ENCODE results near the gene COG5.

COG5 gene

DNA sequence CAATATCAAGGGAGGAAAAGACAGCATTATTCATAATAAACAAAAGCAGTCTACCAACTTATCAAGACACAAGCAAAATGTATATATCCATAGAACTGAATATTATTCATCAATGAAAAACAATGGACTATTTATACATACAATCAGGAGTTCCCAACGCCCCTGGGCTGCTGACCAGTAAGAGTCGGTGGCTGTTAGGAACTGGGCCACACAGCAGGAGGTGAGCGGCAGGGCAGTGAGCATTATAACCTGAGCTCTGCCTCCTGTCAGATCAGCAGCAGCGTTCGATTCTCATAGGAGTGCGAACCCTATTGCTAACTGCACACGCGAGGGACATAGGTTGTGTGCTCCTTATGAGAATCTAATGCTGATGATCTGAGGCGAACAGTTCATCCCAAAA lies 165.6 kb downstream of the COG5 start:
- FAIRE-seq (no peak), DNase-seq (ENCODE audit: insufficient read length, low spot score) (no peak)

DNA sequence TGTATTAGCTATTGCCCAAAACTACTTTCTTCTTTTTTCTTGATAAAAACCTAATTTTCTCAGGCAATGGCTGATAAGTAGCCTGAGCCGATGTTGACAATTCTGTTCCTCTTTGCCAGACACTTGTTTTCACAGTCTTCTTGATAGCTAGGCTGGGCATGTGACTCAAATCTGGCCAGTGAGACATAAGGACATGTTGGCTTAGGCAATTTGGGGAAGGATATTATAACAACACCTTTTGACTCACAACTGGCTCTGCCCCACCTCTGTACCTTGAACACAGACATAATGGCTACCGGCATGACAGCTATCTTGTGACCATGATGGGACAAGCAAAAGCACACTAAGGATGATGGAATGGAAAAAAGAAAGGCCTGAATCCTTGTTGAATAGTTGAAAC lies 166.7 kb downstream of the COG5 start:
- no peak for DNase-seq (ENCODE audit: insufficient read length, low spot score)
- FAIRE-seq, result no peak

DNA sequence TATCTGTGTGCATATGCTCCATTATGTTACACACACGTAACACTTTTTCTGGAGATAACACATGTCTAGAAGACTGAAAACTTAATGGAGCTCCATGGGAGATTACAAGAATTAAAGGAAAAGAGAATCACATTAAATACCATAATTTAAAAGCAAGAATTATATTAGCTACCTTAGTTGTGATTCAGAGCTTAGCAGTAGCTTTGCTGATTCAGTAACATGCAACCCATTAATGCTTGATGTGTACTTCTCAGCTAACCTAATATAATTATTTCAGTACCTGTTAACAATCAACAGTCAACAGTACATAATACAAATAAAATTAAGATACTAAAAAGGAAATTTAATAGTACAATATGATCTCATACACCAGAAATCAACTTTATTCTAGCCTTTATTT lies 167.6 kb downstream of the COG5 start:
- FAIRE-seq (no peak), DNase-seq (ENCODE audit: insufficient read length, low spot score) (no peak)

DNA sequence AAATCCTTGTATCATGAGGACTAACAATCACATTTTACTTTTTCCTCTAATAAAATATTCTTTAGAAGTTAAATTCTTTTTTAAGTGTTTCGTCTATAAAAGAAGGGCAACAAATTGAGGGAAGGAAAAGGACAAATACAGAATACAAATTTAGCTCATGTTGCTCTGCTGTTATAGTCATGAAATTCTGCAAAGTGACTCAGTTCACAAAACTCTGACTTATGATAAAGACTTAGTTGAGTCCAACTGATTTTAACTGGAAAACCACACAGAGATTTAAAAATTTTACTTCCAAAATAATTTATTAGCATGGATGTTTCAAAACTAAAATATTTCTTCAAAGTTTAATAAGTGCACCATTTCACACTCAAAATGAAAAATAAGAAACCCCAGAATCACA lies 168.9 kb downstream of the COG5 start:
- no peak for FAIRE-seq
- no peak for DNase-seq (ENCODE audit: insufficient read length, low spot score)

DNA sequence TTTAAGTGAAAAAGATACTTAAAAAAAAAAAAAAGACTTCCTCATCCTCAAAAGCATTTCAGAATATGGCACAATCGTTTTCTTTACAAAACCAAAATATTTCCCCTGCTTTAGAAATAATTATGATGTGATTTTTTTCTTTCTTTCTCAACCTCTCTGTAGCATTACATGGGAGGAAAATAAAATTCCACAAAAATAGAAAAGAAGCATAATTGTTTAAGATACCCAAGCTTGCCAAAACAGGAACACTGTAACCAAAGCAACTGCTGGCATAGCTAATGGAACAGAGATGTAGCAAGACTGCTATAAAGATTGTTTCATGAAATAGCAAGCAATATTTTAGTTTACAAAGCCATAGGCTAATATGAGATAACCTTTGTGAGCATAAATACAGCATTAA lies 169.4 kb downstream of the COG5 start:
- FAIRE-seq (no peak), DNase-seq (ENCODE audit: insufficient read length, low spot score) (no peak)

DNA sequence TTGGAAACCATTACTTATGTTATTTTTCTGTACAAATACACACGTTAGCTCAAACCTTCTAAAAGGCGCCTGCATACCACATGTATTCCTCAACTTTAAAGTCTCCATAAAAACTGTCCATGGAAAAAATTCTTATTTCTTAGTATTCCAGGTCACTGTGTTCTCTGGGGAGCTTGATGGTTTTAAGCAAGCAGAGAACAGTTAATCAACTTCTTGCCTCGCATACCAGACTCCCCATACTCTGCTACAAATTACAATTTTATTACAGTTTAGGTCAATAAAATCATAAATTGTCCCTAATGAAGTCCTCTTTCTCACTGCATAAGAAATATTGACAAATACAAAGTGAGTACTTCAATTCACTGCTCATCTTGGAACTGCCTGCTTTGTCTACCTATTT lies 170.9 kb downstream of the COG5 start:
- no peak for DNase-seq (ENCODE audit: insufficient read length, low spot score)
- FAIRE-seq, result no peak

DNA sequence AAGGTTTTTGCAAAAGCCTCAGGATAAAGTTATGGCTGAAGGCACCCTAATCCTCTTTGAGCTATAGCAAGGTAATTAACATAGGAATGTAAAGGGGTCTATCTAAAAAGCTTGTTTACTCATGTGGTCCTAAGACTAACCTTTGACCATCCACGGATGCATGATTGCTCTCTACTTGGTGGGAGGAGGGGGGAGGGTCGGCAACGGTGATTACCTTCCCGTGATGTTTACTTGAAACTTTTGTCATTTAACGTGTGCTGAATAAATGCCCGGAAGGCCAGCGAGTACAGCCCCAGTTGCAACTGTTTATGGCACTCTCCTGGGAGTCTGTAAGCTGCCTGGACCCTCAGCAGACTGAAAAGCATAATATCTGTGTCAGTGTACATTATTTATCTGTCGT lies 172.8 kb downstream of the COG5 start:
- DNase-seq (ENCODE audit: insufficient read length, low spot score) (no peak), FAIRE-seq (no peak)

DNA sequence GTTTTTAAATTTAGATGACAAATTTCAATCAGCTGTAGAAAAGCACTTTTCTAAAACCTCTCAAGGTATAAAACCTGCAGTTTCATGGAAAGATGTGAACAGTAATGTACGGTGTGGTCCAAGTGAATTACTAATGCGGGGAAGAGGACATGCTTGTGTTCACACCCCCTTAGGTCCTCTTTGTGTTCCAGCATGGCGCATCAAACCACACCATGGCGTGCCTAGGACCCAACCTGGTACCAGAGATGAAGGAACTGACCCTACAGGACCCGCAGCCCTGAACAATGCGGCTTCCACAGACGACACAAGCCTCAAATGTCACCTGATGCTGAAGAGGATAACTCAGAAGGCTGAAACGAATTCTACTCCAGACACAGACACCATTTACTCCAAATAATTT lies 175.1 kb downstream of the COG5 start:
- FAIRE-seq, result no peak
- DNase-seq (ENCODE audit: insufficient read length, low spot score), result no peak

DNA sequence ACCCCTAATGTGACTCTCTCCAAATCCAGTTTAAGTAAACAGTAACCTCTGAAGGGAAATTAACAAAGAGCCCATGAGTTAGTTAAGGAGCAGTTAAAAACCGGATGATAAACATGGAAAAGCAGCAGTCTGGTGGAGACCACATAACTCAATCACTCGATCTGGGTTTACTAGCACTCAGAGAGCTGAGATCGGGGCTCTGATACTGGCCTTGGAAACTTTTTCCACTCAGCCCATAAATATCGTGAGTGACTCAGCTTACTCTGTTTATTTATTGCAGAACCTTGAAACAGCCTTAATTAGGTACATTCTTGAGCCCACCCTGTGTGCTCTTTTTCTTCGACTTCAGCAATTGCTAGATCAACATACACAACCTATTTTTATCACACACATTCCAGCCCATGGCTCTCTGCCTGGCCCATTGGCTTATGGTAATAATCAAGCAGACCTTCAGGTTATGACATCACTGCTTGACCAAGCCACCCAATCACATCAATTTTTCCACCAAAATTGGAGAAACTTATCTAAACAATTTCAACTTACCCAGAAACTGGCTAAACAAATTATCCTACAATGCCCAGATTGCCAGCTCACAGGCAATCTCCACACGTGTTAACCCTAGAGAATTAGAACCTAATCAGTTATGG lies 176.0 kb downstream of the COG5 start:
- no peak for FAIRE-seq
- DNase-seq (ENCODE audit: insufficient read length, low spot score), result no peak

DNA sequence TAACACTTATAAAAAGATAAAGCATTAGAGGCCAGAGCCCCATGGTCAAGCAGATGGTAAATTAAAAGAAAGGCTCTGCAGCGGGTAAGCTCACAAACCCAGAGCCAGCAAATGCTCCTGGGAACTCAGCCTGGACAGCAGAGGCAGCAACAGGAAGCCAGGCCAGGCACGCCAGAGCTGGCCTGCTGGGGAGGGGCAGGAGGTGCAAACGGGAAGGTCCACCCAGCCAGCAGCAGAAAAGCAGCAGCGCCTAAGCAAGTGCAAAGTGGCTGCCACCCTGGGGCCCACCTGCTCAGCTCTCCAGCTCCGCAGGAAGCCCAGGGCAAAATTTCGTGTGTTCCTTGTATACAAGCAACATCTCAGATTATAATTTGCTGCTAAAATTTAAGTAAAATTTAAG lies 176.6 kb downstream of the COG5 start:
- DNase-seq (ENCODE audit: insufficient read length, low spot score) (no peak), FAIRE-seq (no peak)

DNA sequence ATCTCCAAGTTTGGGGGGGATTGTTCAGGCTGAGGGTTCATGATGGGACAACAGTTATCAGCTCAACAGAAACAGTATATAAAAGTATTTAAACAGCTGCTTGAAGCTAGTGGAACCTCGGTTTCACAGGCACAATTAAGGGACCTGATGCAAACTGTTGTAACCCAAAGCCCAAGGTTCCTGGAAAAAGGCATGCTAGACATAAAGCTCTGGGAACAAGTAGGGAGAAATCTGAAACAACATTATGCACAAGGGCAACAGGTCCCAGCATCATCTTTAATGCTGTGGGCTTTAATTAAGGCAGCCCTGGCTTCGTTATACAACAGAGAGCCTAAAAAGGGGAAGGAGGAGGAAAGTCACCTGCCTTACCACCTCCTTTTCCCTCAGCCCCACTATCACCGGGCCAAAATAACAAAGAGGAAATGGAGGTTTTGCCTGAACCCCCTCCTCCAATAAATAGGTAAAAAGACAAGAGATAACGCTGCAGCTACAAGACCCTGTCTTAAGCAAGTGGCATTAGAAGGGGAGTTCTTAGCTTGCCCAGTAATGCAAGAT lies 177.1 kb downstream of the COG5 start:
- DNase-seq (ENCODE audit: insufficient read length, low spot score), result no peak
- FAIRE-seq, result no peak

DNA sequence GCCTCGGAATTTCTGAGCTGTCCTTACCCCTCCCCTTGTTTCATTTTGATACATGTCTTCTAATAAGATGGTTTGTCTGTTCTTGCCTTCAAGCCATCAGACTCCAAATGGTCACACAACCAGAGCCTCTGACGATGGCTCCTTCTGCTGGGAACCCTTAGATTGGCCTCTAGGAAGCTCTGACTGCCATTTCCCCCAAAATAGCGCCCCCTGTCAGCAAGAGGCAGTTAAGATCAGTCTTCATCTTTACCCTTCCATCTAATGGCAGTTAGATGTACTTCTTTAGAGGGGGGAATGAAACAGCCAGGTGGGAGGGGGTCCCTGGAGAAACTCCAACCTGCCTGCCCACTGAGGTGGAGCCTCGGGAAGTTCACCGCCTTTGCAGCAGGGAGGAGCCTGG lies 179.7 kb downstream of the COG5 start:
- FAIRE-seq, result no peak
- no peak for DNase-seq (ENCODE audit: insufficient read length, low spot score)

DNA sequence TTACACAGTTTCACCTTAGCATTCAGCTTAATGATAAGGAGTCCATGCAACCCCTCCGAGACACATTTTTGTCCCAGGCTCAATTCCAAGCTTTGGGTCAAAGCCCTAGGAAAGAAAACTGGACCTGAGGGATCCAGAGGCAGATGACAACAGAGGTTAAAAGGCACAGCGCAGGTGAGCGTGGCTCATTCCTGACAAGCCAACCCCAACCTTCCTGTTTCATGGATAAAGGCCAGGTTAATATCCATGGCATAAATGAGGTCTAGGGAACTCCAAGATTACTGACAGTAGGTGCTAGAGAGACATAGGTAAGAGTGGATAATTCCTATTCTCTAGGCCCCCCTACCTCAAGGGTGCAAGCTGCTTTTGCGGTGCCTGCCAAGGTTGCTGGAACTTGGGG lies 180.5 kb downstream of the COG5 start:
- FAIRE-seq (no peak), DNase-seq (ENCODE audit: insufficient read length, low spot score) (no peak)

DNA sequence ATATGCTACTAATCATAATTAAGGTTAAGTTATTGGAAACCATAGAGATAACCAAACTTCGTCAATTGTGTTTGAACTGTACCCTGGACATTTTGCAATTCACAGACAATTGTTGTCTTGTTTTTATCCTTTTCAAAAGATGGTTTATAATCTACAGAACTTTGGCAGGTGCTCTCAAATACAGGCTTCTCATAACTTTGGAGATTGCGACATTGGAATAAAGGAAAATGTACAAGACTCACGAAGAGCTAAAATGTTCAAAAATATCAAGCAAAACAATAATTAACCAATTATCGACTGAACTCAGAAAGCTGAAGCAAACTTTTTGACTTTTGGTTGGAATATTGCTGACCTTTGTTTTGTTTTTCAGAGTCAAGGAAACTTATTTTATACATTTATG lies 182.3 kb downstream of the COG5 start:
- no peak for FAIRE-seq
- no peak for DNase-seq (ENCODE audit: insufficient read length, low spot score)

DNA sequence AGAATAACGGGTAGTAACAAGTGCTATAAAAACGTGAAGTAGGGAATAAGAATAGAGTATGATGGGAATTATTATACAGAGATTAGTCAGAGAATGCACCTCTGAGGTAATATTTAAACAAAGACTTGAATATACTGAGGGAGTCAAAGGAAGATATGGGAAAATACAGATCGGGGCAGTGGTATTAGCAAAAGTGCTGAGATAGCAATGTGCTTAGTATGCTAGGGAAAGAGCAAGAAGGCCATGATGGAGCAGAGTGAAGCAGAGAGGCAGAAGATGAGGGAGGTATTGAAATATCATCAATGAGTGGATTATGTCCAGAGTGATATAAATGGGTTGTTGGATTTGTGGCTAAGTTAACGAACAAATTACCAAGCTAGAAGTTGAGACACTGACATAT lies 190.4 kb downstream of the COG5 start:
- FAIRE-seq (no peak), DNase-seq (ENCODE audit: insufficient read length, low spot score) (no peak)

DNA sequence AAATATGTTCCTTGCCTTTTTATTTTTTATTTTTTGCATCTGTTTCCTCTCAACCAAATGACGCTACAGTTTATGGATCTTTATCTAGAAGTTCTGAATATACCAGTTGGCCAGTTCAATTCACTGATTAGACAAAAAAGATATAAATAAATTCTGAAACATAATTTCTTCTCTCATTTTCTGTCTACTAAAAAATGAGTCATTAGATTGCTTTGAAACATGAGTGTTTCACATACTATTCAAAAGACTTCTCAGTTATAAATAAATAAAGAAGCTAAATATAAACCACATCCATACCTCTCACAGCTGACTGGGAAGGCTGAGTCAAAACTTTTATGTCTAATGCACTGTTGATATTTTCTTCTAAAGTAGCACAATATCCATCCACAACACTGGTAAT lies 191.4 kb downstream of the COG5 start:
- DNase-seq (ENCODE audit: insufficient read length, low spot score), result no peak
- FAIRE-seq, result no peak

DNA sequence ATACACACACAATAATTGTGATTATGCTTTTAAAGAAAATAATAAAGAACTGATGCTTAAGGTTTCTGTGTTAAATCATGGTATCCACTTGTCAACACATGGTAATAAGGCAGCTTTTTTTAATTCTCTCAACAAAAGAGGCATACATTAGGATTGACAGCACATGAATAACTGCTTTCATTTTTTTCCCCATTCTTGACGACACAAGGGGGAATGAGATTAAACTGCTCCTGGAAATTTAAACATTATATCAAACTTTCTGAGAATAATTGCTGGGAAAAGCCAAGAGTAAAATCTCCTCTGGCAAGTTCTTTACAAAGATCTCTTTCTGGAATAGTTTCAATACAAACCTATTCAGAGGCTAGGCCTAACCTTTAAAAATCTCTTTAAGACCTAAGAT lies 192.9 kb downstream of the COG5 start:
- DNase-seq (ENCODE audit: insufficient read length, low spot score), result no peak
- FAIRE-seq, result no peak

DNA sequence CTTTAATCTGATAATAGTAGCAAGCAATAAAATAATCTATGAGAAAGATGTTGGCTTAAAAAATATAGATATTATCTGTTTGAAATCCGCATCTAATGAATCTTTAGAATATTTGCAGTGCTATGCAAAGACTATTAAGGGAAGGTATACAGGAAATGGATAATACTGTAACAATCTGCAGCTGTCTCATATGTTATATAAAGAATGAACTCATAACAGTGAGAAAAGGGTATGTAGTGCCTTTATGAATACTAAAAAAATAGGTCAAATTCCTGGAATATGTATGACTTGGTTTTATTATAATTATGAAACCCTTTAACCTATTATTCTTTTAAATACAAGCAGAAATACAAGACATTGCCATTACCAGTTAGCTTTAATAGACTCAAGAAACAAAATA lies 198.9 kb downstream of the COG5 start:
- FAIRE-seq (no peak), DNase-seq (ENCODE audit: insufficient read length, low spot score) (no peak)

DNA sequence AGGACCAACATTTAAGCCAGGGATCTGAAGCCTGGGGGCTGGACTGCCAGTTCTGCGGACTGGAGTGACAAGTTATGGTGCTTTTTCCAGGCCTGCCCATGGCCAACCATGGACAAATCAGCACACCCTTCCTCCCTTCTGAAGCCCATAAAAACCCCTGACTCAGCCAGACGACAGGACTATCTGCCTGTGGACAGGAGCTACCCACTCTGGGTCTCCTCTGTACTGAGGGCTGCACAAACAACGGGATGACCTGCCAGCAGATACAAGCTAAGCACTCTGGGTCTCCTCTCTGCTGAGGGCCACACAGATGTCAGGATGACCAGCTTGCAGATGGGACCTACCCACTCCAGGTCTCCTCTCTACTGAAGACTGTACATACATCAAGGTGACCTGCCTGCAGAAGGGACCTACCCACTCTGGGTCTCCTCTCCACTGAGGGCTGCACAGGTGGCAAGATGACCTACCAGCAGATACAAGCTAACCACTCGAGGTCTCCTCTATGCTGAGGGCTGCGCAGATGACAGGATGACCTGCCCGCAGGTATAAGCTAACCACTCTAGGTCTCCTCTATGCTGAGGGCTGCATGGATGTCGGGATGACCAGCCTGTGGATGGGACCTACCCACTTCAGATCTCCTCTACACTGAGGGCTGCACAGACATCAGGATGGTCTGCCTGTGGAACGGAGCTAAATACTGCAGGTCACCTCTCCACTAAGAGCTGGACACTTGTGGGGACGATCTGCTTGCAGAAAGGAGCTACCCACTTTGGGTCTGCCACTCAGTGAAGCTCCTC lies 204.0 kb downstream of the COG5 start:
- FAIRE-seq (no peak), DNase-seq (ENCODE audit: insufficient read length, low spot score) (no peak)

DNA sequence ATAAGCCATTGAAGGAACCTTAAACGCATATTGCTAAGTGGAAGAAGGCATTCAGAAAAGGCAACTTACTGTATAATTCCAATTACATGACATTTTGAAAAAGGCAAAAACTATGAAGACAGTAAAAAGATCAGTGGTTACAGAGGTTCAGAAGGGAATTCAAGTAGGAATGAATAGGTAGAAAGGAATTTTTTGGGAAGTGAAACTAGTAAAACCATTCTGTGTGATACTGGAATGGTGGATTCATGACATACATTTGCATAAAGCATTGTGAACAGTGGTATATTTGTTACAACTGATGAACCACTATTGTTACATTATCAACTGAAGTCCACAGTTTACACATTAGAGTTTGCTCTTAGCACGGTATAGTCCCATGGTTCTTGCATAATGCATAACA lies 208.1 kb downstream of the COG5 start:
- no peak for DNase-seq (ENCODE audit: insufficient read length, low spot score)
- no peak for FAIRE-seq

DNA sequence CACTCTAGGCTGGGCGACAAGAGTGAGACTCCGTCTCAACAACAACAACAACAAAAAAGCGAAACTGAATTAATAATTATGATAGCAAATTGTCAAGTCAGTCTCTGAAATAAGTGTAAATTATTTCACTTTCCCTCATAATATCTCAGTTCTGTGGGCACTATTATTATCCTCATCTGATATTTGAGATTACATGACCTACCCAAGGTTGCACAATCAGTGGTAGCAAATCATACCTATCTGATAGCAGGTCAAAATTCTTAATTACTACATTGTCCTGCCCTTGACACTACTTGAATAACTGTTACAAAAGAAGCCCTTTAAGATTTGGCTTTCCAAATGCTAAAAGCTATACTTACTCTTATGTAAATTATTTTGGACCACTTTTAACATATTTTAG lies 209.1 kb downstream of the COG5 start:
- FAIRE-seq (no peak), DNase-seq (ENCODE audit: insufficient read length, low spot score) (no peak)

DNA sequence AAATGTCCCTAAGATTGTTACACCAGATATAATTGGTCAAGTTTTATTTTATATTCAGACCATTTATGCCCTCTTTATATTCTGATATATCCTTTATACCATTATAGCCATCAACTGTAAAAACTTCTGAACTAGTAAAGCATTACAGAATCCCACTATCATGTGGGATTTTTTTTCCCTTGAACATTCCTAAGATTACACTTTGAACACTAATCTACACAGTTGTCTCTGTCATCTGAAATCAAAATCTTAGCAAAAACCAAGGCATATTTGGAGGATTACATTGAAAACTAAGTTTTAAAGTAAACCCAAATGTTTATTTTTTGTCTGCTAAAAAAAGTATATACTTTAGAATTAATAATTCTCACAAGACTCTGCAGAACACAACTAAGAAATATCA lies 210.0 kb downstream of the COG5 start:
- FAIRE-seq, result no peak
- DNase-seq (ENCODE audit: insufficient read length, low spot score), result no peak

All from HTR-8/SVneo (cell line).